Epithelial cell of proximal tubule (primary cell): ENCODE measurements around the gene SIRPG. TPM values are rescaled to one million over a fixed set of nuclear protein-coding genes. Genes with fewer than 3 reads are reported as not detected.
"Not testable (repeated sequence)": the region's sequence is repeated elsewhere in the genome, so short reads cannot be mapped to it uniquely, and the experiment has no call there.

Experiments
- DNase-seq: peaks from one replicate; pipeline ENCODE4 v3.0.0-alpha.2; 2011; ENCODE audit warnings: low read depth
- H3K4me3 ChIP-seq: 2 replicates; pipeline ENCODE4 v1.5.1; 2011; ENCODE audit warnings: low read depth, mild to moderate bottlenecking, low read length
- total RNA-seq: library from RNA; depleted of rRNA; stranded (reverse); fragments of >200 nt; gene quantifications from 2 replicates; pipeline ENCODE4 v1.2.3, GENCODE V29; 2015
- TF ChIP-seq, protein P1 (sequence below): conservative IDR thresholded peaks from 2 replicates; pipeline ENCODE4 v1.5.1; 2012; ENCODE audit warnings: low read depth, mild to moderate bottlenecking, low read length

Gene SIRPG
- total RNA-seq, 1 donor from 2014 or later = not detected

DNA sequence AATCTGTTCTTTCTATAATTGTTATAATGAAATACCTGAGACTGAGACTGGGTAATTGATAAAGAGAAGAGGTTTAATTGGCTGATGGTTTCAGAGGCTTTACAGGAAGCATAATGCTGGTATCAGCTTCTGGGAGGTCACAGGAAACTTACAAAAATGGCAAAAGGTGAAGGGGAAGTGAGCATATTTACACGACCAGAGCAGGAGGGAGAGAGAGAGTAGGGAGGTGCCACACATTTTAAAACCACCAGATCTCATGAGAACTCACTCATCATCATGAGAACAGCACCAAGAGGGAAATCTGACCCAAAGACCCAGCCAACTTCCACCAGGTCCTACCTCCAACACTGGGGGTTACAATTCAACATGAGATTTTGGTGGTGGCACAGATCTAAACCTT, 35.1 kb downstream of the SIRPG start:
- H3K4me3 ChIP-seq = no peak overlapping the region
- TF ChIP-seq, protein P1, sequence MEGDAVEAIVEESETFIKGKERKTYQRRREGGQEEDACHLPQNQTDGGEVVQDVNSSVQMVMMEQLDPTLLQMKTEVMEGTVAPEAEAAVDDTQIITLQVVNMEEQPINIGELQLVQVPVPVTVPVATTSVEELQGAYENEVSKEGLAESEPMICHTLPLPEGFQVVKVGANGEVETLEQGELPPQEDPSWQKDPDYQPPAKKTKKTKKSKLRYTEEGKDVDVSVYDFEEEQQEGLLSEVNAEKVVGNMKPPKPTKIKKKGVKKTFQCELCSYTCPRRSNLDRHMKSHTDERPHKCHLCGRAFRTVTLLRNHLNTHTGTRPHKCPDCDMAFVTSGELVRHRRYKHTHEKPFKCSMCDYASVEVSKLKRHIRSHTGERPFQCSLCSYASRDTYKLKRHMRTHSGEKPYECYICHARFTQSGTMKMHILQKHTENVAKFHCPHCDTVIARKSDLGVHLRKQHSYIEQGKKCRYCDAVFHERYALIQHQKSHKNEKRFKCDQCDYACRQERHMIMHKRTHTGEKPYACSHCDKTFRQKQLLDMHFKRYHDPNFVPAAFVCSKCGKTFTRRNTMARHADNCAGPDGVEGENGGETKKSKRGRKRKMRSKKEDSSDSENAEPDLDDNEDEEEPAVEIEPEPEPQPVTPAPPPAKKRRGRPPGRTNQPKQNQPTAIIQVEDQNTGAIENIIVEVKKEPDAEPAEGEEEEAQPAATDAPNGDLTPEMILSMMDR = no peak
- no peak for DNase-seq

DNA sequence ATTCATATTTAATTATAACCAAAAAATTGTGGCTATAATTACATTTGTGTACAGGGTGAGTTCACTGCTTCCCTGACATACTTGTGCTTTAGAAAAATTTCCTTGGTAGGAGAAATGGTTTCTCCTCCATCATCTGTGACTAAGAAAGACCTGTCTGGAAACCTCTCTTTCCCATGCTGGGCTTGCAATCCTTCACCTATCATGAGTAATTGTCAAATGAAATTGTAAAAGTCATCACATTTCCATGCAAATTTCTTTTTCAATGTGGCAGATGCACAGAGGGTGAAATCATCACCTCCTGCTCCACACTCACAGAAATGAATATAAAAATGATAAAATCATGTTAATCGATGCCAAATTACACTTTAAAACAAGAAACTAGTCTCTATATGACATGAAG, 36.3 kb downstream of the SIRPG start:
- no peak for DNase-seq
- H3K4me3 ChIP-seq = no peak overlapping the region

DNA sequence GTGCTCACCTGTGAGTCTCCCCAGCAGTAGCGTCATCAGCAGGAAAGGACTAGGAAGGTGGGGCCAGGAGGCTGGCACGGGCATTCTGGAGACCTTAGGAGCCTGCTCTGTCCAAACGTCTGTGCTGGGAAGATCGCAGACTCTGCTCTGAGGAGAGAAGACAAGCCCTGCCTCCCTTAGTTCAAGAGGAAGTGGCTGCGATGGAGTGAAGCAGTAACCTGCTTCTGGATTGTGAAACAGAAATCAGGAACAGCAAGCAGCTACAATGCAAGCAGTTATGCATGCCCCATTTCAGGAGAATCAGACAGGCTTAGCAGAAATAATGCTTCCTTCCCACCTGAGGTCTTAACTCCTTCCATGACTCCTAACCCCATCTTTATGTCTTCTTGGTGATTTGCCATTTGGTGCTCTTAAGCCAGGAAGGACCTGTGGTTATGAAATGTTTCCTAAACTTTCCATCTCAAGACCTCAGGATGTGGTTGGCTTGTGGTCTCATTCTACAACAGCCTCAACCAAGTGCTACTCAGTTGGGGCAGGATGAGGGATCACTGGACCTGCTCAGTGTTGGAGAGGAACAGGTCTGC, 37.6 kb downstream of the SIRPG start, which contains the start of gene SIRPB1:
Gene SIRPB1, minus strand, starts transcription at position 149 of the 584 bp plus-strand sequence. Its CDS starts 65 bp downstream, at position 84.
- DNase-seq = peak; percentile 43
- H3K4me3 ChIP-seq = peak within 1 kb of the TSS; percentile 31
- TF ChIP-seq, protein P1 = no peak

More for the DNA sequence above, 36.3 kb downstream of the SIRPG start:
- TF ChIP-seq, protein P1 = no peak

DNA sequence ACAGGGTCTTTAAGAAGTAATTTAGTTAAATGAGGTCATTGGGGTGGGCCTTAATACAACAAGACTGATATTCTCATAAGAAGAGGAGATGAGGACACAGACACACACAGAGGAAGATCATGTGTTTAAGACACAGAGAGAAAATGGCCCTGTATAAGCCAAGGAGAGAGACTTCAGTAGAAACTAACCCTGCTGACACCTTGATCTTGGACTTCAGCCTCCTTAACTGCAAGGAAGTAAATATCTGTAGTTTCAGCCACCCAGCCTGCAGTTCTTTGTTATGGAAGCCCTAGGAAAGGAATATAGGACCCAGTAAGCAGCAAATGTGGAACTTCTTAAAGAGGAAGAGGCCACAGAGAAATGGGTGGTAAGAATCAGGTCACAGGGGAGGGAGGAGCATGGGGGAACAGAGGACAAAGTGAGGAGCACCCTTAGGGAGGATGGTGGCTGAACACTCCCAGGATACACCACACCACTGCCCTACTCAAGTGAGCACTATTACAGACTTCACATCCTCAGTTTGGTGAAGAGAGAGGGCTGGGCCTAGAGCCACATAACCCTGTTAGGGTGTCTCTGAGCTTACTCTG, 38.5 kb downstream of the SIRPG start:
- TF ChIP-seq, protein P1 = no peak
- no peak for DNase-seq
- H3K4me3 ChIP-seq = peak overlapping the region; percentile 9

DNA sequence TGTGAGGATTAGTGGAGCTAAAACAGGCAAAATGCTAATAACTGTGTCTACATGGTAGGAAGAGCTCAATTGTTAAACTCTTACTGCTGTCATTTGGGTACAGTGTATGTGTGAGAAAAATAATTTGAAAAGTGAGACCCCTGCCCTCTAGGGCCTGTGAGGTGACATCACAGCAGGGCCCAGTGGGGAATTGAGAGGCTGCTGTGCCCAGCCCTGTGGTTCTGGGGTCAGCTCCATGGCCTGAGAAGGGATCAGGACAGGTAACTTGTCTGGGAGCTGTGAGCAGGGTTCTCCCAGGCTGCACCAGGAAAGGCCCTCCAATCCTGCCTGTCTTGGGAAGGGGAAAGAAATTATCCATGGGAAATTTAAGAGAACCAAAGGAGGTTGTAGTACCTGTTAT, 39.1 kb downstream of the SIRPG start:
- H3K4me3 ChIP-seq = peak overlapping the region; percentile 2
- TF ChIP-seq, protein P1 = no peak
- DNase-seq = no peak

DNA sequence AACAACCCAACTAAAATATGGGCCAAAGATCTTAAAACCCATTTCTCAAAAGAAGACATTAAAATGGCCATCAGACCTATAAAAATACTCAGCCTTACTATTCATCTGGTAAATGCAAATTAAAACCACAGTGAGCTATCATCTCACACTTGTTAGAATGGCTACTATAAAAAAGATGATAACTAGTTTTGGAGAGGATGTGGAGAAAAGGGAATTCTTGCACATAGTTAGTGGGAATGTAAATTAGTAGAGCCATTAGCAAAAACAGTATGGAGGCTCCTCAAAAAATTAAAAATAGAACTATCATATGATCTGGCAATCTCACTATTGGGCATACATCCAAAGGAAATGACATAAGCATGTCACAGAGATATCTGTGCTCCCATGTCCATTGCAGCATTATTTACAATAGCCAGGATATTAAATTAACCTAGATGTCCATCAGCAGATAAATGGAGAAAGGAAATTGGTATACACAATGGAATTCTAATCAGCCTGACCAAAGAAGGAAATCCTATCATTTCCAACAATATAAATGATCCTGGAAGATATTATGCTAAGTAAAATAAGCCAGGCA, 40.6 kb downstream of the SIRPG start:
- H3K4me3 ChIP-seq = no peak overlapping the region
- no peak for DNase-seq
- TF ChIP-seq, protein P1 = no peak

DNA sequence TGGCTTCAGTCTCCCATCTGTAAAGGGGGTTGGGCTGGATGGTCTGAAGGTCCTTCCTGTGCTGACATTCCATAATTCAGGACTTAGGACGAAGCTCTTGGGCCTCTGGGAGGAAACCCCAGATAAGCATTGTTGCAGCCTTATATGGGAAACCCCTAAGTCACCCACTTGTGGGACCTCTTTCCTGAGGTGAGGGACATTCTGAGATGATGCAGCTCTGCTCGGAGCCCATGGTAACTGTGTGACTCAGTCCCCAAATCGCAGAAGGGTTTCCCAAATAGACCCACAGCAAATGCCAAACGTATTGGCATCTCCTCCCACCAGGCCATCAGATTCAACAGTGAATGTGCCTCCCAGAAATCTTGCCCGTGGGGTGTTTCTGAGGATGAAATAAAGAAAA, 47.2 kb downstream of the SIRPG start:
- not testable (repeated sequence) for DNase-seq, H3K4me3 ChIP-seq

DNA sequence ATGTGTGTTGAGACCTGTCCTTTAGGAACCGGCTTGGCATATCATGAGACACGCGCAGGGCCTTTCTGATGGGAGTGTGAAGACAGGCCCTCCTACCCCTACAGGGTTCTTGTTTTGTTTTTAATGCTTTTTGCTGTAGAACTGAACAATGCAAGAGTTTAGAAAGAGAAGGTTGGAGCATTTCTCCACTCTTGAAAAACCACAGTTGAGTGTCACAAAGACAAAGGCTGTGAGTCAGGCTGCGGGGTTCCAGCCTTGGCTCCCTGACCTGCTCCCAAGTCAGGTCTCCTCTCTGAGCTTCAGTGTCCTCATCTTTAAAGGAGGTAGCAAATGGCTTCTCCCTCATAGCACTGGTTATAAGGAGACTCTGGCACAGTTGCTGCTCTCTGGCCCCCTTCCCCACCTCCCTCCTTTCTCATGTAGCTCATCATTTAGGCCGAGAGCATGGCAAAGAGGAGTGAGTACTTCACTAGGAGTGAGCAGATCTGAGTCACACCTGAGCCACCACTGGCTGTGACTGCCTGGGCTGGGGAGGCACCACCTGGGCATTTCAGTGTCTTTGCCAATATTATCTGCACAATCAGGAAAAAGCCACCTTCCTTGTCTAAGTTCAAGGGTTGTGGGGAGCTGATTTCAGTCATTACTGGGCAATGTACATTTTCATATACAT, 48.8 kb downstream of the SIRPG start:
- H3K4me3 ChIP-seq, DNase-seq: not testable (repeated sequence)
